ENCODE measurements around the gene SLC26A6. TPM values are rescaled to one million over a fixed set of nuclear protein-coding genes. Genes with fewer than 3 reads are reported as not detected.

The SLC26A6 gene
- total RNA-seq, 6 experiments from 2014 or later: 6.6 to 9.9 (median 8.6) TPM

DNA sequence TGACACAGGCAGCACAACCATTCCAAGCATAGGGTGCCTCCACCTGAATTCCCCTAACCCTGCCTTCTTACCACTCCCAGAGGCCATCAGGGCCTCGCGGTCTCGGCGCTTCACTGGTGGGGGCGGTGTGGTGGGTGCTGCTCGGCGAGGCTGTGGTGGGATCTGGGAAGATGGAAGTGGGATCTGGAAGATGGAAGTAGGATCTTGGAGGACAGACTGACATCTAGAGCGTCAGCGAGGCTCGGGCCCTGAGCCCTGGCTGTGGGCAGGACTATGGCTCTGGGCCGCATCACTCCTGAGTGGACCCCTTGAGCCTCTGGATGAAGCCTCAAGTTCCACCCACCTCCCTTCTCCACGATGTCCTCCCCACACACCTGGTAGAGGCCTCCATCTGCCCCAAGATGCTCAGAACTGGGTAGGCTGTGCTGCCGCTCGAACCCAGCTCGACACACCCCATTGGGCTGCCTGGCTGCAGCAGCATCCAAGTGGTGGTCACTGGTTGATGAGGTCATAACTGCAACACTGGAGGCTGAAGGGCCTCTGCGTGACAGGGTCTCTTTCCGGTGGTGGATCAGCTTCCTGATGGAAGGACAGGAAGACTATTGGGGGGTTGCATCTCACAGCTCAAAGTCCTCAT is 46.8 kb upstream of the SLC26A6 start:
- intact Hi-C loops (cut with DNase I): no loop called here
- H3K27ac ChIP-seq: no peak overlapping the region
- H3K27me3 ChIP-seq: no peaks in the 10 kb centered on the region
- ATAC-seq (no peak), DNase-seq (no peak)
- no peaks in the 10 kb centered on the region for H3K9me3 ChIP-seq
- H3K4me3 ChIP-seq: no peak overlapping the region
- H3K36me3 ChIP-seq: peaks cover 0 to 11% (median 10%) of the 10 kb centered on the region in 4 donors
- no peak for TF ChIP-seq CTCF (IDR thresholded peaks at IDR 0.05)
- TF ChIP-seq POLR2A (IDR thresholded peaks at IDR 0.05): no peak
- H3K4me1 ChIP-seq: peaks cover 0 to 22% (median 5%) of the 10 kb centered on the region in 4 donors
- 100% methylated on average over 1 of the region's 17 CpGs for WGBS (ENCODE audit: insufficient coverage, low coverage, low lambda C conversion rate, missing lambda C conversion rate)

DNA sequence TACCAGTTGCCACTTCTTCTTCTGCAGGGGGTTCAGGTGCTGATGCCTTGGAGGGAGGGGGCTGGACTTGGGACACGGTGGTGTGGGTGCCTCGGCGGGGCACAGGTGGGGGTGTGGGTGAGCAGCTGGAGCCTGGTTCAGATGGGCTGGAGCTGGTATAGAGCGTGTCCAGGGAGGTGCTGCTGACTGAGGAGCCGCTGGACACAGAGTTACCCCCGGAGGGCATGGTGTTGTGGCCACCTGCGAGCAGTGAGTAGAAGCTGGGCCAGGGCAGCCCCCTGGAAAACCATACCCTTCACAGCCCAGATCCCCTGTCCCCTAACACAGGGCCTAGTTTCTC is 46.2 kb upstream of the SLC26A6 start:
- no peaks in the 10 kb centered on the region for H3K9me3 ChIP-seq
- no peak overlapping the region for H3K4me3 ChIP-seq
- ATAC-seq: no peak
- no peak for DNase-seq
- H3K27ac ChIP-seq: no peak overlapping the region
- H3K27me3 ChIP-seq: no peaks in the 10 kb centered on the region
- peaks cover 0 to 11% (median 10%) of the 10 kb centered on the region in 4 donors for H3K36me3 ChIP-seq
- H3K4me1 ChIP-seq: peaks cover 0 to 21% (median 5%) of the 10 kb centered on the region in 4 donors
- no peak for TF ChIP-seq CTCF (IDR thresholded peaks at IDR 0.05)
- no peak for TF ChIP-seq POLR2A (IDR thresholded peaks at IDR 0.05)
- no CpG with 5 or more reads among the region's 7 CpGs for WGBS (ENCODE audit: insufficient coverage, low coverage, low lambda C conversion rate, missing lambda C conversion rate)
- intact Hi-C loops (cut with DNase I): no loop called here

- no peaks in the 10 kb centered on the region for H3K9me3 ChIP-seq
- H3K27ac ChIP-seq: no peak overlapping the region
- 88% methylated on average over 4 of the region's 17 CpGs for WGBS (ENCODE audit: insufficient coverage, low coverage, low lambda C conversion rate, missing lambda C conversion rate)
- no peaks in the 10 kb centered on the region for H3K27me3 ChIP-seq
- no peak overlapping the region for H3K4me3 ChIP-seq
- ATAC-seq: no peak
- TF ChIP-seq CTCF (IDR thresholded peaks at IDR 0.05) (no peak), POLR2A (IDR thresholded peaks at IDR 0.05) (no peak)
- intact Hi-C loops (cut with DNase I): no loop called here
- H3K36me3 ChIP-seq: peaks cover 0 to 11% (median 10%) of the 10 kb centered on the region in 4 donors
- DNase-seq: no peak
- peaks cover 0 to 16% (median 5%) of the 10 kb centered on the region in 4 donors for H3K4me1 ChIP-seq
These were observed 45.7 kb upstream of the SLC26A6 start for GRCh38 chr3:48680811-48681540.

GRCh38 chr3:48679411-48680391 is 44.4 kb upstream of the SLC26A6 start:
- intact Hi-C loops (cut with DNase I): no loop called here
- ATAC-seq: no peak
- DNase-seq: no peak

More at GRCh38 chr3:48679411-48680391, 44.4 kb upstream of the SLC26A6 start:
- Histone ChIP-seq H3K4me3 (no peak overlapping the region), H3K27me3 (no peaks in the 10 kb centered on the region), H3K4me1 (peaks cover 0 to 13% (median 4%) of the 10 kb centered on the region in 4 donors), H3K36me3 (peaks cover 0 to 11% (median 10%) of the 10 kb centered on the region in 4 donors), H3K9me3 (no peaks in the 10 kb centered on the region), H3K27ac (no peak overlapping the region)
- WGBS (ENCODE audit: insufficient coverage, low coverage, low lambda C conversion rate, missing lambda C conversion rate): 80% methylated on average over 9 of the region's 20 CpGs
- no peak for TF ChIP-seq CTCF (IDR thresholded peaks at IDR 0.05)
- TF ChIP-seq POLR2A (IDR thresholded peaks at IDR 0.05): no peak
